ENCODE results near the gene ZNF697.

Gene ZNF697

DNA sequence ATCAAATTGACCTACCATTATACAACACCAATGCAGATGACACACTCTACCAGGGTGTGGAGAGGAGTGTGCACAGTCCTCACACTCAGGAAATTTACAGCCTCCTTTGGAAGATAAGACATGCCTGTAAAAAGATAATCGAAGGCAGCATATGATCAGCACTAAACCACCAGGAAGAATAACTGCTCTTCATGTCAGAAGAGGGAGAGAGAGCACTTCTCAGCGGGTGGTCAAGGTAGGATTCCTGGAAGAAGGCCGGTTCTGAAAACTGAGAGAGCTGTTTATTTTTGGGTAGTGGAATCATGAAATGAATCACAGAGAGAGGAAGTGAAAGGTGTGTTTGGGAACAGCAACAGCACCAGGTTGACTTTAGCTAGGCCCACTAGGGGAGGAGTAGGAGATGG, 14.0 kb upstream of the ZNF697 start:
- DNase-seq (ENCODE audit: low read depth), result no peak

- no peak for DNase-seq (ENCODE audit: low read depth)
Measured at GRCh38 chr1:119660253-119661083, 12.4 kb upstream of the ZNF697 start.

DNA sequence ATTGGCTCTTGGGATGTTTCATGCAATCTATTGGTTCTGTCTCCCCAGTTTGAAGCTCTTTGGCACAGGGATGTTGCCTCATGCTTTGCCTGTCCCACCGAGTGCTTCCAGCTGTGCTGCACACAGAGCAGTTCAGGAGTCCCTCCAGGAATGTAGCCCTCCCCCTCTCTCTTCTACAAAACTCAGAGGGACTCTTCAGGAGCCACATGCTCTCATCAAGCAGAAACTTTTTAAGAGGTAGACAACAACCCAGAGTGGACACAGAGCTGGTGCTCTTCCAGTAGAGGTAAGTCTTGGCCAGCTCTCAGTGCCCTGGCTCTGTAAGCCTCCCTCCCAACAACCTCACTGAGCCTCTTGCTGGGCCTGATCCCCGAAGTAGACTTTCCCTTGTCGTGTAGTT, 11.6 kb upstream of the ZNF697 start:
- no peak for DNase-seq (ENCODE audit: low read depth)

GRCh38 chr1:119656410-119656955, 8.4 kb upstream of the ZNF697 start:
- no peak for DNase-seq (ENCODE audit: low read depth)

DNA sequence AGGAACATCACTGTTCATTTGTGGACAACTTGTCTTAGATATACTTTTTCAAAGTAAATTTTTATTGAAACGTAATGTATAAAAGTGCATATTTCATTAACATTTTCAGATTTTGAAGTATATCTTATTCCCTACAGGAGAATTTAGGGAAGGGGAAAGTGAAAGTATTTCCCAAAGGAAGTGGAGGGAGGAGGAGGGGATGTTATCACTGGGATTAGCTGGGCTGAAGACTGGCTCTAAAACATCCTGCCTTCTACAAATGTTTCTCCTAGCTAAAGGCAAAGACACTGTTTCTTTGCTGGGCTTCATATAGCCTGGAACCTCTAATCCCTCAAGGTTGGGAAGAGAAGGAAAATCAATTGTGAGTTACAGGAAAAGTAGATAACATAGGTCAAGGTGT, 7.1 kb upstream of the ZNF697 start:
- DNase-seq (ENCODE audit: low read depth), result no peak

- no peak for DNase-seq (ENCODE audit: low read depth)
Measured at GRCh38 chr1:119653839-119654170, 5.7 kb upstream of the ZNF697 start.

- DNase-seq (ENCODE audit: low read depth), result no peak
Measured at GRCh38 chr1:119653135-119653838, 5.2 kb upstream of the ZNF697 start.

- DNase-seq (ENCODE audit: low read depth), result no peak
Measured at GRCh38 chr1:119652587-119652986, 4.5 kb upstream of the ZNF697 start.

GRCh38 chr1:119651641-119652040, 3.6 kb upstream of the ZNF697 start:
- no peak for DNase-seq (ENCODE audit: low read depth)

GRCh38 chr1:119651133-119651532, 3.1 kb upstream of the ZNF697 start:
- no peak for DNase-seq (ENCODE audit: low read depth)

DNA sequence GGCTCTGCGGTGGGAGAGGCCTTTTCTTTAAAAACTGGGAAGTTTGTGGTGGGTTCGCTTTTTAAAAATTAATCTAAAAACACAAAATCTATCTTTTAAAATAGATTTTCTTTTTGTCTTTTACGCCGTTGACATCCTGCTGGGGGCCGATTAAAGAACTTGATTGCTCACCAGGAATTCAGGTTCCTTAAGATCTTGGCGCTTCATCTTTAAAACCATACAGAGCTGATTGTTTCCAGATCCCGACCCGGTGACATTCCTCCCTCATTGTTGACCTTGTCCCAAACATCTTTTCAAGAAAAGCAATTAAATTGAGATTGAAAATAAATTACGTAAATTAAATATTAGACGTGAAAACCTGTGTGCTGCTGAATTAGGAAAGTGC, 546 bp upstream of the ZNF697 start:
- peak; percentile 14 for DNase-seq (ENCODE audit: low read depth)

DNA sequence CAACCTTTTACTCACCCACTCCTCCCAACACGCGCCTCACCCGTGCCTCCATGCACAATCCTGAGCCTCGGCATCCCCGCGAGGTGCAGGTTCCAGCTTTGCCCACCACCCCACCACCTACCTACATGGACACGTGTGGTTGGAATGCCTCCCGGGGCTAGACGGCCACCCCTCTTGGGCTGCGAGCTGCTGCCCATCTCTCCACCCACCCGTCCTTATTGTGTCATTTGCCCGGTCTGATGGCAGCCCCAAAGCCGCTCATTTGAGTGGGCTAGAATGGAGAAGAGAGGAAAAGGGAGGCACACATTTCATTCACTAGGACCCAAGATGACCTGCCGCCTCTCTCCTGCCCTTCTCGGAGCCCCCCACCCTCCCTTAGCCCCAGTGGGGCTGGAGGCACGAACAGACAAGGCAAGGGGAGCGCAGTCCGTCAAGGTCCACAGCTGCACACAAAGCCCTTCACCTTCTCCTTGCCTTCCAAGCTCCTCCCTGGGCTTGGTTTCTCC, 785 bp downstream of the ZNF697 start:
- no peak for DNase-seq (ENCODE audit: low read depth)

GRCh38 chr1:119646521-119647227, 1.4 kb downstream of the ZNF697 start:
- peak; percentile 65 for DNase-seq (ENCODE audit: low read depth)

DNA sequence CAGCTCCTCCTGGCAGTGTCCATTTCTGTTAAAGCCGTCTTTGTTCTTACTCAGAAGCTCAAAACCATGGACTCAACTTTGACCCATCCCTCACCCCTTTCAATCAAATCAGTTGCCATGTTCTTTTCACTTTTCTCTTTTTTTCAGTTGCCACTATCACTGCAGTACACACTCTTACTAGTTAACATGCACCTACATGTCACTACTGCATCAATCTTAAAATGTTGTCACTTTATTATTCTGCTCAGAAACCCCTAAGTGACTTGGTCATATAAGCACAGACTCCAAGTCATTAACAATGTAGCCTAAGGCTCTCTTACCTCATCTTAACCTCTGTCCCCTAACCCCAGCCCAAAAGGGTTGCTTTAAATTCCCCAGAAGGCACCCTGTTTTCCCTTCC, 9.0 kb downstream of the ZNF697 start:
- no peak for DNase-seq (ENCODE audit: low read depth)

- DNase-seq (ENCODE audit: low read depth), result no peak
Measured at GRCh38 chr1:119637710-119638109, 10.4 kb downstream of the ZNF697 start.

GRCh38 chr1:119636491-119637089, 11.5 kb downstream of the ZNF697 start:
- DNase-seq (ENCODE audit: low read depth), result no peak

DNA sequence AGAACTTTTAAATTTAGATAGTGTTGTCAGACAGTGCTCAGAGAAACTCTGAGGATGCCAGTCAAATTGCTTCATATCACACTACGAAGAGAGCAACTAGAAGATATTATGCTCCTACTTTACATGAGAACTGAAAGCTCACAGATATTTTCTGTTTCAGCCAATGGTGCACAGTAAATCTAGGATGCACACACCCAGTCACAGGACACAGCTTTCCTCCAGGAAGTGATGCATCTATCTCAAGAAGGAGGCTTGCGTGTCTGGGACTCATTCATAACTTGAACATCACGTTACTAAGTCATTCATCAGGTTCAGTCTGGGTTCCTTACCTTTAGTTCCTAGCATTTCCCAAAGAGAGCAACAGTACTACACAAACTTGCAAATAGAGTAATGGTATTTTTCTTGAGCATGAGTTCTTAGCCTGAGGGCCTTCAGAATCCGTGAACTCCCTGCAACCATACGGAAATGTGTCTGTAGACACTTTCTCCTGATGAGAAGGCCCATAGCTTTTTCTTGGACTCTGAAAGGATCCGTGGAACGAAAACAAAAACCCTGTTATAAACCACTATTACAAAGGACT, 12.2 kb downstream of the ZNF697 start:
- DNase-seq (ENCODE audit: low read depth), result no peak

DNA sequence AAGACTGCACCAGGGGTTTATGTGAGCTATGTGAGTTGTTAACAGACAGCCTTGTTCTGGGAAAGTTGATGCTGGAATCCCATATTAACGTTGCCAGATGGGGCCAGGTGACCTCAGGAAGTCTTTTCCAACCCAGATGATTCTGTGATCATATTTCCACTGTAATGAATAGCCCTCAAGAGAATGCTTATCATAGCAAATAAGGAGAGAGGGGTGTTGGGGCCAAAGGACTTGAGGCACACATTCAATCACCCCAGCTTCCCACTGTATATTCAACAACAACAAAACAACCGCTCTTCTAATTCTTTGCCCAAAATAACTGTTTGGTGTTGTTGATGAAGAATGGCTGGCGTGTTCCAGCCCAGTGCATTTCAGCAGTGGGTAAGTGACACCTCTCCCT, 14.1 kb downstream of the ZNF697 start:
- DNase-seq (ENCODE audit: low read depth), result no peak

DNA sequence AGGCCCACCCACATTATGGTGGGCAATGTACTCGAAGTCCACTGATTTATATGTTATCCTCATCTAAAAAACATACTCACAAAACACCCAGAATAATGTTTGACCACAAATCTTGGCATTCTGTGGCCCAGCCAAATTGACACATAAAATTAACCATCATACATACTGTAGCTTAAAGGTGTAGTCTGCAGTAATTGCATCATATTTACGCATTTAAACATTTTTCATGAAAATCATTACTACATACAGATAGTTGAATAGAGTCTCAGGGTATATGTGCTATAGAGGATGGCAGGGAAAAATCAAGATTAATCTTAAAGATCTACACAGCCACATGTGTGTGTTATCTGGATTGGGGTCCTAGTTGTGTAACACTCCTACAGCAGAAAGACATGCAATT, 14.5 kb downstream of the ZNF697 start:
- no peak for DNase-seq (ENCODE audit: low read depth)

GRCh38 chr1:119632841-119633240, 15.2 kb downstream of the ZNF697 start:
- DNase-seq (ENCODE audit: low read depth), result no peak

DNA sequence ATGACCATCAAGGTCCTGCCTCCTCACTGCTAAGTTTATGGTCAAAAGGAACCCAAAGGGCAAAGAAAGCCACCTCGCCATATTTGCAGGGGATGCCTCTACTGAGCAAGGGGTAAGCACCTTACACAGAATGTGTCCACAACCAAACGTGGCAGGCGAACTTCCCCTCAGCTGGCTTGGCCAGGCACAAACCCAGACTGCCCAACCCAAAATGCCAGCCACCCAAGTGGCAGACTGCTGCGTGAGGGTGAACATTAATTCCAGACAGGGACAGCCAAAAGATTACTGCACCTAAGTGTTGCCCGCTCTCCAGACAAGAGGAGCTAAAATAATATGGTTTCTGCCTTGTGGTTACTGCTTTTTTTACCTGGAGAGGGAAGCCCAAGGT, 16.0 kb downstream of the ZNF697 start:
- DNase-seq (ENCODE audit: low read depth), result no peak
